Tibial nerve (tissue), 4 donors: Measurements from ENCODE around the gene PRICKLE2. TPM values are rescaled to one million over a fixed set of nuclear protein-coding genes. Genes with fewer than 3 reads are reported as not detected.

Source experiments
- DNase-seq, 2 donors: peaks; one replicate each; pipeline ENCODE4 v3.0.0-alpha.2; 2019; ENCODE audit warnings: low spot score in 2 of 2
- H3K27ac ChIP-seq, 4 donors: fragments of 200-600 bp; sonication (generic) in 3 of 4; one replicate each; pipeline ENCODE4 v1.5.1; 2017 to 2019; ENCODE audit warnings: mild to moderate bottlenecking in 1 of 4
- H3K27me3 ChIP-seq, 2 donors: fragments of 200-600 bp; sonication (generic) in 1 of 2; one replicate each; pipeline versions ENCODE4 v1.5.1 to v1.6.0; 2017 to 2019
- H3K36me3 ChIP-seq, 3 donors: fragments of 200-600 bp; sonication (generic); one replicate each; pipeline ENCODE4 v1.5.1; 2018 to 2019
- H3K4me1 ChIP-seq, 4 donors: fragments of 200-600 bp; sonication (generic) in 3 of 4; one replicate each; pipeline ENCODE4 v1.5.1; 2017 to 2019
- H3K4me3 ChIP-seq, 4 donors: fragments of 200-600 bp; sonication (generic) in 3 of 4; one replicate each; pipeline ENCODE4 v1.5.1; 2017 to 2019; ENCODE audit warnings: mild to moderate bottlenecking in 1 of 4, moderate library complexity in 1 of 4
- H3K9me3 ChIP-seq, 4 donors: fragments of 200-600 bp; sonication (generic) in 3 of 4; one replicate each; pipeline ENCODE4 v1.5.1; 2017 to 2019
- CTCF ChIP-seq, 5 experiments: fragments of 200-600 bp in 3 of 5; fragments of 450-650 bp in 2 of 5; sonication (generic) in 3 of 5; IDR thresholded peaks; one replicate each; pipeline ENCODE4 v1.5.1; 2016 to 2019; ENCODE audit warnings: antibody characterized with exemption in 5 of 5, mild to moderate bottlenecking in 3 of 5, moderate library complexity in 2 of 5
- EP300 ChIP-seq, 2 donors: sonication (generic); formaldehyde crosslinking; IDR thresholded peaks; one replicate each; pipeline ENCODE4 v1.6.1; 2017; ENCODE audit warnings: antibody characterized with exemption in 2 of 2, mild to moderate bottlenecking in 1 of 2
- POLR2A ChIP-seq, 2 donors: fragments of 450-650 bp; IDR thresholded peaks; one replicate each; pipeline ENCODE4 v1.6.1; 2017; ENCODE audit warnings: antibody characterized with exemption in 2 of 2, mild to moderate bottlenecking in 2 of 2, moderate library complexity in 2 of 2
- WGBS, 2 donors: methylation state at CpG; one replicate each; pipeline ENCODE4 v1.1.5; 2018; 5-methylcytosine and 5-hydroxymethylcytosine counted together
- total RNA-seq, 4 donors: library from RNA; depleted of rRNA; stranded (reverse); fragments of >200 nt; gene quantifications; one replicate each; pipeline ENCODE4 v1.1.0, GENCODE V29; 2016

PRICKLE2 gene
- total RNA-seq, 4 donors from 2014 or later: 24.5 to 39.1 (median 35.2) TPM

GRCh38 chr3:64266983-64267382 is 41.7 kb upstream of the PRICKLE2 start:
- WGBS, 2 donors: 29 to 41% methylated on average over 2 of the region's 2 CpGs
- TF ChIP-seq EP300 (IDR thresholded peaks at IDR 0.05): no peak
- no peak for TF ChIP-seq POLR2A (IDR thresholded peaks at IDR 0.05)
- no peak for TF ChIP-seq CTCF (IDR thresholded peaks at IDR 0.05)
- Histone ChIP-seq H3K27me3 (no peaks in the 10 kb centered on the region), H3K4me1 (peaks cover 0 to 50% (median 12%) of the 10 kb centered on the region in 4 donors), H3K27ac (peak overlapping the region; percentile 73 to 89 (median 86)), H3K9me3 (no peaks in the 10 kb centered on the region), H3K36me3 (no peaks in the 10 kb centered on the region), H3K4me3 (peak overlapping the region; percentile 54 to 73 (median 60))
- no peak for DNase-seq

GRCh38 chr3:64266065-64266931 is 41.0 kb upstream of the PRICKLE2 start:
- Histone ChIP-seq H3K36me3 (no peaks in the 10 kb centered on the region), H3K9me3 (no peaks in the 10 kb centered on the region), H3K4me3 (peak overlapping the region; percentile 54 to 73 (median 60)), H3K27me3 (no peaks in the 10 kb centered on the region), H3K27ac (peak overlapping the region; percentile 73 to 89 (median 86)), H3K4me1 (peaks cover 0 to 50% (median 12%) of the 10 kb centered on the region in 4 donors)
- TF ChIP-seq CTCF (IDR thresholded peaks at IDR 0.05) (no peak), EP300 (IDR thresholded peaks at IDR 0.05) (peak in 1 of 2 donors; percentile 69)
- peak in 1 of 2 donors; percentile 66 for DNase-seq
- WGBS, 2 donors: 7 to 8% methylated on average over 7 of the region's 7 CpGs

- WGBS, 2 donors: 5 to 8% methylated on average over 3 of the region's 3 CpGs
- DNase-seq: no peak
- Histone ChIP-seq H3K27me3 (no peaks in the 10 kb centered on the region), H3K9me3 (no peaks in the 10 kb centered on the region), H3K4me3 (peak overlapping the region in 1 of 4 donors; percentile 73), H3K27ac (peak overlapping the region; percentile 23 to 89 (median 86)), H3K36me3 (no peaks in the 10 kb centered on the region), H3K4me1 (peaks cover 0 to 56% (median 12%) of the 10 kb centered on the region in 4 donors)
- TF ChIP-seq EP300 (IDR thresholded peaks at IDR 0.05): no peak
- no peak for TF ChIP-seq CTCF (IDR thresholded peaks at IDR 0.05)
- TF ChIP-seq POLR2A (IDR thresholded peaks at IDR 0.05): no peak
Measured at GRCh38 chr3:64265646-64266045, 40.4 kb upstream of the PRICKLE2 start.

- no peaks in the 10 kb centered on the region for H3K27me3 ChIP-seq
- no peak for DNase-seq
- no peaks in the 10 kb centered on the region for H3K9me3 ChIP-seq
- no peak for TF ChIP-seq CTCF (IDR thresholded peaks at IDR 0.05)
- TF ChIP-seq EP300 (IDR thresholded peaks at IDR 0.05): no peak
- no peak for TF ChIP-seq POLR2A (IDR thresholded peaks at IDR 0.05)
- WGBS, 2 donors: 74 to 75% methylated on average over 4 of the region's 4 CpGs
- H3K36me3 ChIP-seq: no peaks in the 10 kb centered on the region
- H3K4me3 ChIP-seq: no peak overlapping the region
- peak overlapping the region in 3 of 4 donors; percentile 8 to 89 (median 11) for H3K27ac ChIP-seq
- peaks cover 0 to 66% (median 12%) of the 10 kb centered on the region in 4 donors for H3K4me1 ChIP-seq
Measured at GRCh38 chr3:64264501-64265109, 39.3 kb upstream of the PRICKLE2 start.
